GM18519 (cell line): ENCODE results near the gene DZANK1.
"Not testable (repeated sequence)": the region's sequence is repeated elsewhere in the genome, so short reads cannot be mapped to it uniquely, and the experiment has no call there.

Experiments used
- ATAC-seq: cut with Tn5 transposase; IDR thresholded peaks from one replicate; pipeline ENCODE4 v1.9.1; 2021; ENCODE audit warnings: mild to moderate bottlenecking, moderate library complexity; ENCODE audit not compliant: unreplicated experiment, low FRiP score

The DZANK1 gene

DNA sequence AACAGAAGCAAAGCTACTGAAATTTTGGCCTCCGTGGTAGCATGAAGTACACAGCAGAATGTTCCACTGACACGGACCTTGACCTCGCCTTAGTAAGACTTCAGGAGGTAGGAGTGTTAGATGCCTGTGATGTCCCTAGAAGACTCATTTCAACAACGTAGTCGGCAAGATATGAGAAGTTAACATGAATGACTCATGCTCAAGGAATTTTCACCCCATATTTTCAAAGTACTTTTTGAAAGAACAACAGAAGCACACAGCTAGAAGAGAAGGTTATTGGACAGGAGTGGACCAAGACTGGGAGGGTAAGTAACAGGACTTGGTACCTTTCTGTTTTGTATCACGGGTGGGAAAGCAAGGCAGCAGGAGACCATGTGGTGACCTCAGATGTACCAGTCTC is 78.0 kb downstream of the DZANK1 start:
- ATAC-seq = no peak

DNA sequence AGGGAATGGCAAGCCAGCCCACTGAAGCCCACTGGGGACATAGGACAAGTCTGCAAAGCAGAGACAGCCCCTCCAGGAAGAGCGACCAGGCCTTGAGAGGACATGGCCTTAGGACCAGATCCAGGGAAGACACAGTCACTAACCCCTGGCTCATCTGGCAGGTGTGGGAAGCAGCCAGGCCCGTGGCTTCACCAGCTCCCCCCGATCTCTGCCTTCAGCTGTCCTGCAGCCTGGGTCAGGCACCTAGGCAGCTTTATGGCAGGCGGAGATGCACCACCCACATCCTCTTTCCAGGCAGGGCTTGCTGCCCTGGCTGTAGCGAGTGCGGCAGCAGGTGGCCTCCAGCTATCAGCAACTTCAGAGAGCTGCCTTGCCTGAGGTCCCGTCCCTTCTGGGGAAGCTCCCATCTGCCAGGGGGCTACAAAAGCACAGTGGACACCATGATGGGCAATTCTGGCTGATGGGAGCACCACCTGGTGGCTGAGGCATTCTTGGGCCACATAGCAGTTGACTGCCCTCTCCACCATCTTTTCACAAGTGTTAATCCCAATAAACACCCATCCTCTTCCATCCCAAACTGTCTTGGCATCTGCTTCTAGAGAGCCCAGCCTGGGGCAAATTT is 85.8 kb downstream of the DZANK1 start:
- no peak for ATAC-seq

DNA sequence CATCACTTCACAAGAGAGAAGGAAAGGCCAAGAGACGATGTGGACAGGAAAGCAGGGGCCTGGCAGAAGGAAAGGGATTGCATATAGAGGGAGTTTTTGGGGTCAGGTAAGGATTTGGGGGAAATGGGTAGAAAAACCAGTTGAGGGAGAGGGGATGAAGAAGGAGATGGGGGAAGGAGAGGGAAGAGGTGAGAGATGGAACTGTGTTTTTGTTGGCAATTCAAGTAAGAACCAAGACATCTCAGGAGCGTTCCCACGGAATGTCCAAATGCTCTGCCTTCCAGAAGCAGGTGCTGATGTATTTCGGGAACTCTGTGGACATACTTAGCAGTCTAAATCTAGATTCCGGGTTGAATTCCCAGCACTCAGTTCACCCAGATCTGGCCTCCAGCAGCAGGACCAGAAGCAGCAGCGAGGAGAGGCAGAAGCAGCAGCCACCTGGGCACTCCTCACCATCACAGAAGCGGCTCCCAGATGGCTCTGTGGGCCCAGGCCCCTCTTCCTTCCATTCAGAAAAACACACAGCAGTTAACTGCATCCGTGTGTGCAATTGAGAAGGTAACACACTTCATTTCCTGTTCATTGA is 88.8 kb downstream of the DZANK1 start:
- ATAC-seq = no peak

DNA sequence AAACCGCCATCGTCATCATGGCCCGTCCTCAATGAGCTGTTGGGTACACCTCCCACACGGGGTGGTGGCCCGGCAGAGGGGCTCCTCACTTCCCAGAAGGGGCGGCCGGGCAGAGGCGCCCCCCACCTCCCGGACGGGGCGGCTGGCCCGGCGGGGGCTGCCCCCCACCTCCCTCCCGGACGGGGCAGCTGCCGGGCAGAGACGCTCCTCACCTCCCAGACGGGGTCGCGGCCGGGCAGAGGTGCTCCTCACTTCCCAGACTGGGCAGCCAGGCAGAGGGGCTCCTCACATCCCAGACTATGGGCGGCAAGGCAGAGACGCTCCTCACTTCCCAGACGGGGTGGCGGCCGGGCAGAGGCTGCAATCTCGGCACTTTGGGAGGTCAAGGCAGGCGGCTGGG is 91.3 kb downstream of the DZANK1 start:
- ATAC-seq = not testable (repeated sequence)

DNA sequence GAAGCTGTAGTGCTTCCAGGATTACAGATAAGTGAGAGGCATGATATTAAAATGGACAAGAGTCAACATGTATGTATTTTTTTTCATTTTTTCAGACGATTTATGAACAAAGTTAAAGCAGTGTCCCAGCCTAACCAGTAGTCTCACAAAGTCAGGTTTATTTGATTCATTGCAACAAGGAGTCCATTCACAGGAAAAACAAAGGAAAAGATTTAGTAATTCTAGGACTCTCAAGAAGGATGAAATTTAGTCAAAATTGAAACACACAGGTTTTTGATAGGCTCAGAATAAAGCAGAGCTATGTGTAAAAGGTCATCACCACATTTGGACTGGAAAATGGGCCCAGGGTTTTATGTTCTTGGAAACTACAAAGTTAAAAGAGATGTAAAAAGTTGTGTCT is 94.5 kb downstream of the DZANK1 start:
- no peak for ATAC-seq

DNA sequence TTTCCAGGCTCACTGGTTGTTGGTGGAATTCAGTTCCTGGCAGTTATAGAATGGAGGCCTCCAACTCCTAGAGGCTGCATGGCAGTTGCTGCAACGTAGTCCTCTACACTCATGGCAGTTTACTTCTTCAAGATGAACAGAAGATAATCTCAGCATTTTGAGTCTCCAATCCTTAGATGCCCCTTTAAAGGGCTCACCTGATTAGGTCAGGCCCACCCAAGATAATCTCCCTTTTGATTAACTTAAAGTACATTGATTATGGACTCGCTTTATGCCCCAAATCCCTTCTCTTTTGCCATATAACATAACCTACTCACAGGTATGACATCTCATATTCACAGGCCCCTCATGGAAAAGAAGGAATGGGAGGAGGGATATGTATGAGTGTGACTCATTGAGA is 102.1 kb downstream of the DZANK1 start:
- ATAC-seq = no peak

DNA sequence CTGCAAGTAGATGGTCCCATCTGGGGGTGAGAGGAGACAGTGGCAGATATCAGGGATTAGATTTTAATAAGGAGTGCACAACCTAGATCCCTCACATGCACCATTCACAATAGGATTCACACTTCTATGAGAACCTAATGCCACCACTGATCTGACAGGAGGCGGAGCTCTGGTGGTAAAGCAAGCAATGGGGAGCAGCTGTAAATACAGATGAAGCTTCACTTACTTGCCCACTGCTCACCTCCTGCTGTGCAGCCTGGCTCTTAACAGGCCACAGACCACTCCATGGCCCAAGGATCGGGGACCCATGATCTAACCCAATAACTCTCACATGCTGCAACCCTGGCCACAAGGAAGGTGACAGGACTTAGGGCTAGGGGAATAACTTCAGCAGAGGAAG is 103.1 kb downstream of the DZANK1 start:
- ATAC-seq = no peak

DNA sequence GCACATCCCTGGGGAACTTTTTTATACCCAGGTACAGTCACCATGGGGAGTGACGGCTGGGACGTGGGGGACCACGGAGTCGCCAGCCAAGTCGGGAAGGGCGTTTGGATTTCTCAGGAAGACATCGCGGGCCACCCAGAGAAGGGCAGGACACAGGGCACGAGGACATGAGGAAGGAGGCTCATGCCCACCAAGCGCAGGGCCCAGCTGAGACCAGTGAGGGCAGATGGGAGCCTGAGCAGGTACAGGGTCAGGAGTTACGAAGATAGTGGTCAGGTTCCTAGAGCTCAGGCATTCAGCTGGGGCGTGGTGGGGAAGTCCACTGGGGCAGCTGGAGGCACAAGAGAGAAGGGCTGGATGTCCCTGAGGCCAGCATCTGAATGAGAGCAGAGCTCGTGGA is 103.9 kb downstream of the DZANK1 start:
- no peak for ATAC-seq

DNA sequence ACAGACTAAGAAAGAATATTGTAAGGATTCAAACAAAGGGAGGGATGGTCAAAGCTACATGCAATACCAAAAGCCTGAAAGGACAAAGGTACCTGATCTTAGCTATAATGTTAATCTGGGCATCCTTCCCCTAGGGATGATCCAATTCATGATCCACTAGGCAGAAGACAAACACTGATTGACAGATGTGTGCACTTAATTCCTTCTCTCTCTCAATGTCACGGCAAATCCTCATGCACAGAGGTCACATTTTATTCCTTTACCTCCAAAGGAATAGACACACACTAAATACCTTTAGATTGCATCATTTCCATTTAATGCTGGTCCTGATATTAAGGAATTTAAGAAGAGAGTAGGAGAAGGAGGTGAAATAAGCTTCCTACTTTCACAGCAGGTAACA is 105.2 kb downstream of the DZANK1 start:
- no peak for ATAC-seq

DNA sequence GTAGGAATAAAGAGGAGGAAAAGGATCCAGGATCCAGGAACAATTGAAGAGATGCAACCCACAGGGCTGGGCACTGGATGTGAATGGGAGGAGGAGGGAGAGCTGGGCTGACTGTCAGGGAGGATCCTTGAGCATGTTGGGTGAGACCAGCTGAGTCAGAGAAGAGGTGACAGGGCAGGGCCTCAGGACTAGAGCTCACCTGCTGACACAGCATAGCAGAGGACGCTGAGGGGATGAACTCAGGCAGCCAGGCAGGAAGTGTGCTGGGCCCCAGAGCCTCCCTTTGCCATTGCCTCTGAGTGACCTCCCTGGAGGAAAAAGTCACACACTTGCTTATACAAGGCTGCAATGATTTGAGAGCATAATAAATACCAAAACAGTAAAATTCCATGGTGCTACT is 106.2 kb downstream of the DZANK1 start:
- ATAC-seq = no peak

DNA sequence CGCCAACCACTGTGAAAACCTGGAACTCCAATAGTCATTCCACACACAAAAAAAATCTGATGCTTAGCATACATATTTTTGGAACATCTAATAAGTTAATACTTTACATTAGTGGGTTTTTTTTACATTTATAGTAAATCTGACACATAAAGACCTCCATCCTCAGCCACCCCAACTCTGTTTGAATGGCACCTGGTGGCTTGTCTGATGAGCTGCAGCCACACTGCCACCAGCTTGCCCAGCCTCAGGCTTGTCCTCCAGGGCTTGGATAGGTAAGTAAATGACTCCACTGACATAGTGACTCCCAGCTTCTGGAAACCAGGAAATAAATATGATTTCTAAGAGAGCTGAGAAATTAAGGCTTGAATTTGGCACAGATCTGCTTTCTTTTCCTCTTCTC is 107.0 kb downstream of the DZANK1 start:
- no peak for ATAC-seq

DNA sequence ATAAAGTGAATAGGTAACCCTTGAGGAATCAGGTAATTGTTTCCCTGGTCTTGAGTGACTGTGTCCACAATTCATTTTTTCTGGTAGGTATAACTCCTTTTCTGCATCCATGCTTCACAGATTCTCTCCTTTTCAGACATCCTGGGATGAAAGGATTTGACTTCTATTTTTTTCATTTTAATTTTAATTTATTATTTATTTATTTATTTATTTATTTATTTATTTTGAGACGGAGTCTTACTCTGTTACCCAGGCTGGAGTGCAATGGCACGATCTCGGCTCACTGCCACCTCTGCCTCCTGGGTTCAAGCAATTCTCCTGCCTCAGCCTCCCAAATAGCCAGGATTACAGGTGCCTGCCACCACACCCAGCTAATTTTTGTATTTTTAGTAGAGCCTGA is 117.1 kb downstream of the DZANK1 start:
- not testable (repeated sequence) for ATAC-seq
